Endothelial cell of umbilical vein (primary cell): ENCODE measurements around the gene PINK1.

Experiments used
- GATA2 ChIP-seq: IDR thresholded peaks from 2 replicates; pipeline ENCODE4 v1.7.0; 2011; ENCODE audit warnings: low read depth, mild to moderate bottlenecking, moderate library complexity, mixed read lengths, low read length; ENCODE audit not compliant: insufficient read length, insufficient read depth
- MAX ChIP-seq: IDR thresholded peaks from 2 replicates; pipeline ENCODE4 v1.6.1; 2011; ENCODE audit not compliant: insufficient read depth, insufficient read length

DNA sequence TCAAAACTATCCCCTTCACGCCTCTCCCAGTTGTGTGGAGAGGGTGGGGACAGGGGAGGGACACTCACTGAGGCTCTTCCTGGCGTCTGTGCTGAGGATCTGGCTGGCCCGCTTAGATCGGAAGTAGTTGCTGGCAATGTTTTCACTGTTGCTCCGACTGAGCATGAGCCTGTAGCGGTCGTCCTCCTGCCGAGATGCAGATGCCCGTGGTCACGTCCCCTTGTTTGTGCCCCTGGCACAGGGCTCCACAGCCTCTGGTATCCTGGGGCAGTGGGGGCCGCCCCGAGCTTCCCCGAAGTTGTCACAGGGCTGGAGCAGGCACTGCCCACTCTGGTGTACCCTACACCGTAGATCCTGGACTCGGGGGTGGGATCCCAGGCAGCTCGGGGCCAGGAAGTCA lies 32.9 kb downstream of the PINK1 start:
- TF ChIP-seq GATA2 (no peak), MAX (no peak)
